HCT116 (cell line): Measurements from ENCODE around the gene PCIF1.

Experiments used
- EZH2 ChIP-seq: fragments of 200-600 bp; sonication (generic); IDR thresholded peaks from 2 replicates; pipeline ENCODE4 v1.6.1; 2017; ENCODE audit warnings: antibody characterized with exemption, mixed run types
- JUND ChIP-seq: IDR thresholded peaks from 2 replicates; pipeline ENCODE4 v1.6.1; 2012
- RAD21 ChIP-seq: IDR thresholded peaks from 2 replicates; pipeline ENCODE4 v1.6.1; 2012; ENCODE audit warnings: low read depth, mild to moderate bottlenecking
- TF ChIP-seq, protein P1 (sequence below), 3 experiments: fragments of 200-600 bp in 1 of 3; sonication (generic) in 1 of 3; IDR thresholded peaks in 2 of 3; conservative IDR thresholded peaks in 1 of 3; 2 replicates each; pipeline ENCODE4 v1.5.1; 2012 to 2017; ENCODE audit warnings: low read depth in 2 of 3, low read length in 2 of 3, antibody characterized with exemption in 1 of 3, borderline replicate concordance in 1 of 3, control low read depth in 1 of 3, mild to moderate bottlenecking in 1 of 3, mixed read lengths in 1 of 3, mixed run types in 1 of 3, moderate library complexity in 1 of 3; ENCODE audit not compliant: insufficient read depth in 1 of 3

DNA sequence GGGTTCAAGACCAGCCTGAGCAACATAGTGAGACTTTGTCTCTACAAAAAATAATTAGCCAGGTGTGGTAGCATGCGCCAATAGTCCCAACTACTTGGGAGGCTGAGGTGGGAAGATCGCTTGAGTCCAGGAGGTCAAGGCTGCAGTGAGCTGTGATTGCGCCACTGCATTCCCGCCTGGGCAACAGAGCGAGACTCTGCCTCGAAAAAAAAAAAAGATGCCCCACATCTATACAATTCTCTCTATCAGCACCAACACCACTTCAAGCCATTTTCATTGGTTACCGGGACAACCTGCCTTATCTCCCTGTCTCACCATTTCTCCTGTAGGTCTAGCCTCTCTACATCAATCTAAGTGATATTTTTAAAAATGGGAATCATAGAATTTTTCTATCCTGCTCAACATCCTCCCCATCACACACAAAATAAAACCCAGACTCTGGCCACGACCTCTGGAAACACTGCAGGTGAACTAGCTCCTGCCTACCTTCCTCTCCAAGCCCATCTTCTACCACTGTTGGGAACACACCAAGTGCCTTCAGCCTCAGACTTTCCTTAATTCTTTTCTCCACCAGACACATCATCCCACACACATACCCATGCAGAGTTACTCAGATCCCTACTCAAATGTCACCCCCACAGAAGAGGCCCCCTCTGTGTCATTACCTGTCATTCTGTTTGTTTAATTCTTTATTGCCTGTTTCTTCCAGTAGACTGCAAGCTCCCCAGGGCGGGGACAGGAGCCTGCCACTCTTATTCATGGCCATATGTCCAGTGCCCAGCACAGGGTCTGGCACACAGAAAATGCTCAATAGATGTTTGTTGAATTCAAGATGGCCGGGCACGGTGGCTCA is 12.9 kb upstream of the PCIF1 start:
- TF ChIP-seq EZH2, result no peak
- TF ChIP-seq, protein P1, sequence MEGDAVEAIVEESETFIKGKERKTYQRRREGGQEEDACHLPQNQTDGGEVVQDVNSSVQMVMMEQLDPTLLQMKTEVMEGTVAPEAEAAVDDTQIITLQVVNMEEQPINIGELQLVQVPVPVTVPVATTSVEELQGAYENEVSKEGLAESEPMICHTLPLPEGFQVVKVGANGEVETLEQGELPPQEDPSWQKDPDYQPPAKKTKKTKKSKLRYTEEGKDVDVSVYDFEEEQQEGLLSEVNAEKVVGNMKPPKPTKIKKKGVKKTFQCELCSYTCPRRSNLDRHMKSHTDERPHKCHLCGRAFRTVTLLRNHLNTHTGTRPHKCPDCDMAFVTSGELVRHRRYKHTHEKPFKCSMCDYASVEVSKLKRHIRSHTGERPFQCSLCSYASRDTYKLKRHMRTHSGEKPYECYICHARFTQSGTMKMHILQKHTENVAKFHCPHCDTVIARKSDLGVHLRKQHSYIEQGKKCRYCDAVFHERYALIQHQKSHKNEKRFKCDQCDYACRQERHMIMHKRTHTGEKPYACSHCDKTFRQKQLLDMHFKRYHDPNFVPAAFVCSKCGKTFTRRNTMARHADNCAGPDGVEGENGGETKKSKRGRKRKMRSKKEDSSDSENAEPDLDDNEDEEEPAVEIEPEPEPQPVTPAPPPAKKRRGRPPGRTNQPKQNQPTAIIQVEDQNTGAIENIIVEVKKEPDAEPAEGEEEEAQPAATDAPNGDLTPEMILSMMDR (IDR thresholded peaks at IDR 0.05 in 2 of 3, conservative IDR thresholded peaks at IDR 0.05 in 1 of 3; ENCODE audit: borderline replicate concordance in 1 of 3, insufficient read depth in 1 of 3, low read depth in 2 of 3, low read length in 2 of 3), result no peak
- TF ChIP-seq RAD21, result no peak
- TF ChIP-seq JUND, result no peak
